Measurements from ENCODE around the gene TTLL8.

TTLL8 gene

DNA sequence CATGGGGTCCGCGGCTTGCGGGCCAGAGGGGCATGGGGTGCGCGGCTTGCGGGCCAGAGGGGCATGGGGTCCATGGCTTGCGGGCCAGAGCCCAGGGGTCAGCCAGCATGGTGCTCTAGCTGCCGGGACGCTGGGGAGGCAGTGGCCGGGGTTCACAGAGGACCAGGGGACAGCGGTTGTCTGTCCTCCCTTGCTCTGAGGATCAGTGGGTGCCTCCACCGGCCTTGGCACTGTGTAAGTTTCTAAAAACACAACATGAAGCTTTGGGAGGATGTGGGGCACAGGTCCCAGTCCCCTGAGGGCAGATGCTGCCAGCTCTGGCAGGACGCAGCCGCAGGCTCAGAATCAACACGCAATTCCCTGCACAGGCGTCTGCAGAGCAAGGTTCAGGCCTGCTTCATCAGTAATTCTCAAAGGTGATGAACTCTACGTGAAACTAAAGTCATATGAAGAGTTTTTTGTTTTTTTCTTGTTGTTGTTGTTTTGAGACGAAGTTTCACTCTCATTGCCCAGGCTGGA lies 24.2 kb upstream of the TTLL8 start:
- DNase-seq: no peak

DNA sequence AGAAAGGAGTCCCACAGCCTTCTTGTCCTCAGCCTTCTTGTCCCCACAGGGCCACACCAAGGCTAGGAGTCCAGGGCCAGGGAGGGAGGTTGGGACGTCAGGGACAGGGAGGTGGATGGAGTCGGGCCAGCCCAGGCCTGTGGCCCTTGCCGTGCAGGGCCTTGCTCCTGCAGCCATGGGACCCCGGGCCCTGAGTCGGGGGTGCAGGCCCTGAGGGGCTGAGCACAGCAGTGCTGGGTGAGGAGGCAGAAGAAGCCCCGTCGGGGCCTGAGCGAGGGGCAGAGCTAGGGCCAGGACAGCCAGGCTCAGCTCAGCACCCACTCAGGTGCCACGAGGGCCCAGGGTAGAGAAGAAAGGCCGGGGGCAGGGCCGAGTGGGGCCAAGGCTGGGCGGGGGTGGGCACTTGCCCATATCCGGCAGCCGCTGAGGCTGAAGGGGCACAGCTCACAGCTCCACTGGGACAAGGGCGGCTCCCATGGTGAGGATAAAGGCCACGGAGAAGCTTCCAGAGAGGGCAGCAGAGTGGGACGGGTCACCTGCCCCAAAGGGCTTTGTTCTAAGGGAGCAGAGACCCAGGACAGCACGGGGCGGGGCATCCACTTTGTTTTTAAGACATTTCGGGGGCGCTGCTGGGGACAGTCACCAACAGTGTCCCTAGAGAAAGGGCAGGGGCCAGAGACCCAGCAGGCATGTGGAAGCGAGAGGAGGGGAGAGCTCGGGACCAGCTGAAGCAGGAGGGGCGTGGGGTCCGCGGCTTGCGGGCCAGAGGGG lies 23.5 kb upstream of the TTLL8 start:
- DNase-seq: no peak

DNA sequence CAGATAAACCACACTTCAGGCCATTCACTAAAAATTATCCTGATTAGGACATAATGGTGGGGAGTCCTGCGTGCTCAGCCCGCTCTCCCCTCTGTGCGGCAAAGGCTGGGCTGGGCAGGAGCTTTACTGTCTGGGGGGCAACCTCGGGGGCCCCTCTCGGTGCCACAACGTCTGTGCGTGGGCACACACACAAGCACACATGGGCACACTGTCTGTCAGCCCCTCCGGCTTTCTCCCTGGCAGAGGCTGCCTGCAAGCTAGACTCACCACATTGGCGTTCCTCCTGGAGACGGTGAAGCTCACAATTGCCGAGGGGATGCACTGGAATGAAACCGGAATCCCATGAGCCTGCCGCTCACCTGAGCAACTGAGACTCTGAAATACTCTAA lies 22.0 kb upstream of the TTLL8 start:
- DNase-seq: no peak

DNA sequence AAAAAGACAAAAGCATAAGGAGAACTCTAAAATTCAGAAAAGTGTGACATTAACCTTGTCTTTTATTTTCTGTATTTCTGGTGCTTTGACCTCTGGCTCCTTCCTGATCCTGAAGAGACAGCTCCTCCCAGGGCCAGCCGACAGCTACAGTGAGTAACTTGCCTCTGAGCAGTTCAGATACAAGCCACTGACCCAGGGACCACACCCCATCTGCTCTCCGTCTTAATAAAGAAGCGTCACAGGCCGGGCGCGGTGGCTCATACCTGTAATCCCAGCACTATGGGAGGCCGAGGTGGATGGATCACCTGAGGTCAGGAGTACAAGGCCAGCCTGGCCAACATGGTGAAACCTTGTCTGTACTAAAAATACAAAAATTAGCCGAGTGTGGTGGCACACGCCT lies 20.7 kb upstream of the TTLL8 start:
- no peak for DNase-seq

DNA sequence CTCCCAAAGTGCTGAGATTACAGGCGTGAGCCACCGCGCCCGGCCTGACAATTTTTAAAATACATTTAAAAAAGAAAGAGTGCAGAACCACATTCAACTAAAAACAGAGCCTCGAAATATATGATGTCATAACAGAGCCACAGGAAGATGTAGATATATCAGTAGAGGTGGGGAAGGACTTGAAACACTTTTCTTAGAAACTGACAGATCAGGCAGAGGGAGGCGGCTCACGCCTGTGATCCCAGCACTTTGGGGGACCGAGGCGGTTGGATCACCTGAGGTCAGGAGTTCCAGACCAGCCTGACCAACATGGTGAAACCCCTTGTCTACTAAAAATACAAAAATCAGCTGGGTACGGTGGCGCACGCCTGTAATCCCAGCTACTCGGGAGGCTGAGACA lies 20.1 kb upstream of the TTLL8 start:
- no peak for DNase-seq

DNA sequence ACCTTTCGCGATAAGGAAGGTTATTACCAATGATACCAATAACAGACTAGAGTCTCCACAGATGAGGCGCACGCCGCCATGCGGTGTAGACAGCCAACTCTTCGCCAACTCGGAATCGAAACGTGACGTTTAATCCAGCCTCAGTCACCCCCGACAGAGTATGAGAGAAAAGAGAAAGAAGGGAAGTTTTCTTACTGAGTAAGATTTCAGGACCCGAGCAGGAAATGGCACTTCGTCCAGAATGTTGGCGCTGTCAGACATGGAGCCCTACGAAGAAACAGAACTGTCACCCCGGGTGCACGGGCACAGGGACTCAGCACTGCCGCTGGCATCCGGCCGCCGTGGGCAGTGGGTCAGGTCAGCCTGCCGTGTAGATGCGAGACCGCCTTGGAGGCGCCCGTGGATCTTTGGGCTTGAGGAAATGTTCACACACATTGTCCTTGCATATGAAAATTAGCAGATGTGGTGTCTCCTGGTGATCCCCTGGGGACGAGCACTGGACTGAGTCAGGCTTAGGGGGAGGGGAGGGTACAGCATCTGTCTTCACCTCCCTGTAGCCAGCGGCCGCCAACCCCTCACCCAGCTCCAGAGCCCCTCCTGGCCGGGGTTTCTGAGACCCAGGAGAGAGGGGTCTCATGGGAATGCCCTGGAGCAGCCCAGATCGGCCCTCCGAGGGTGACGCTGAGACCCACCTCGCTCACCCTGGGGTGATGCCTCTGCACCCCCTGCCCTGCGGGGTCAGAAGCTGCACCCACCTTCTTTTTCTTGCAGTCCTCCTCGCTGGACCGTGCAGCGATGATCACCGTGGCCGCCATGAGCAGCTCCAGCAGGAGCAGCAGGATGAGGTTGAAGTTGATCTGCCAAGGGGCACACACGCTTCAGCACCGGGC lies 18.8 kb upstream of the TTLL8 start:
- DNase-seq: no peak

DNA sequence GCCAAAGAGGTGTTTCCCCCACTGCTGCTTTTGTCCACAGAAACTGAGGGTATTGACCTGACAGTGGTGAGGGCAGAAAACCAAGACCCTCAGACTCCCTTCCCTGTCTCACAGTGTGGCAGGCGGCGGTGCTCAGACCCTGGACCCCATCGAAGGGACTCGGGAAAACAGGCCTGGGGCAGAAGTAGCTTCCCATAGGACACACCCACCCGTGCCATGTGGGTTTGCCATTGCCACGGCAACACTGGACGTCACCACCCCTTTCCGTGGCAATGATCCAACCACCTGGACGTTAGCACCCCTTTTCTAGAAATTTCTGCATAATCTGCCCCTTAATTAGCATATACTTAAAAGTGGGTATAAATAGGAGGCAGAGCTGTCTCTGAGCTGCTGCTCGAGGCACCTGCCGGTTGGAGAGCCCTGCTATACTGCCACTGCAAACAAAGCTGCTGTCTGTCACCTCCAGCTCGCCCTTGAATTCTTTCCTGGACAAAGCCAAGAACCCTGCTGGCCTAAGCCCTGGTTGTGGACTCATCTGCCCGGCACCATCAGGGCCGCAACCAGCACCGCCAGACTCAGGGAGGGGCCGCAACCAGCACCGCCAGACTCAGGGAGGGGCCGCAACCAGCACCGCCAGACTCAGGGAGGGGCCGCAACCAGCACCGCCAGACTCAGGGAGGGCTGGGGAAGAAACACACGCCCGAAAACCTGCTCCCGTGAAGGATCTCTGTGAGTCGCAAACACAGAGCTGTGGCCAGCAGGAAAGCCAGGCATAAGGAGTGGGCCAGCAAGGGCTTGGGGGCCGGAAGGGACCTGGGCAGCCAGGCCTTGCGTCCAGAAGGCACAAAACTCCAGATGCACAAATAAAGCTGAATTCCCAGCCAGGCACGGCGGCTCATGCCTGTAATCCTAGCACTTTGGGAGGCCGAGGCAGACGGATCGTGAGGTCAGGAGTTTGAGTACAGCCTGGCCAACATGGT lies 16.7 kb upstream of the TTLL8 start:
- DNase-seq: no peak

DNA sequence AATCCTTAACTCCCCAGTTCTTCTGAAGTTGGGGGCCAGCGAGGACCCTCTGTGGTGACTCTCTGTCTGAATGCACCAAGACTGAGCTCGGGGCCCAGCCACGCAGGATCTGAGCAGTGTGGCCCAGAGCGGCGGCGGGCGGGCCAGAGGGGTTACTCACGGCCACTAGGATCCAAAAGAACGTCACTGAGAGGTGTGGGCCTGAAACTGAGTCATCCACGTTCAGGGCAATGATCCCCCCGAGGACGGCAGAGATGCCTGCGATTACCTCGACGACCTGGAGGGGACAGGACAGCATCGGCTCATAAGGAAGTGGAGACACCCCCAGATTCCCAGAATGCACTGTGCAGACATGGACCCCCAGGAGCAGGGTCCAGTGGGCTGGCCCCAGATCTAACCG lies 16.0 kb upstream of the TTLL8 start:
- DNase-seq: no peak

DNA sequence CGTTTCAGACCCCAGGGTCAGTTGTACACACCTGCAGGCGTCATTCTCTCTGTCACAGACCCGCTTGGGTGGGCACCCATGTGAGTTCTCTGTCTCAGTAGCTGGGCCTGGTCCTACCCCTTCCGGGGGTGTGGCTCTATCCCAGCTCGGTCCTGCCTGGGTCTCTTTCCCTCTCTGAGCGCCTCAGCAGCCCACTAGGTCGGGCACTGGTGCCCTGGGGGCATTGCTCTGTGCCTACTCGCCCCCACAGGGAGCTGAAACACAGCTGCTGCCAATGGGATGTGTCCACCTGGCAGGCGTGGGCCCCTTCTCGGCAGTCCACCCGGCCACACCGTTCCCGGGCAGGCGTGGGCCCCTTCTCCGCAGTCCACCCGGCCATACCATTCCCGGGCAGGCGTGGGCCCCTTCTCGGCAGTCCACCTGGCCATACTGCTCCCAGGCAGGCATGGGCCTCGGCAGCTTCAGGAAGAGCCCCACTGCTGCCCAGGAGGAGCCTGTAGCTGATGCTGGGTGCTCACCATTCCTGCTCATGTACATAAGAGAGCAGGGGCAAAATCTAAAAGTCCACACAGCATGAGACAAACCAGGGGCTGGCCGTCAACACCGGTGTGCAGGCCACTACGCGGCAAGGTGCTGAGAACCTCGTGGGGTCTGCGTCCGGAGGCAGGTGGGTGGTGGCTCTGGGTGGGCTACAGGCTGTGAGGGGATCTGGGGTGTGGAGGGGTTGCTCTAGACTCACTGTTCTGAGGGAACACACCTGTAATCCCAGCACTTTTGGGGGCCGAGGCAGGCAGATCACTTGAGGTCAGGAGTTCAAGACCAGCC lies 14.8 kb upstream of the TTLL8 start:
- no peak for DNase-seq

DNA sequence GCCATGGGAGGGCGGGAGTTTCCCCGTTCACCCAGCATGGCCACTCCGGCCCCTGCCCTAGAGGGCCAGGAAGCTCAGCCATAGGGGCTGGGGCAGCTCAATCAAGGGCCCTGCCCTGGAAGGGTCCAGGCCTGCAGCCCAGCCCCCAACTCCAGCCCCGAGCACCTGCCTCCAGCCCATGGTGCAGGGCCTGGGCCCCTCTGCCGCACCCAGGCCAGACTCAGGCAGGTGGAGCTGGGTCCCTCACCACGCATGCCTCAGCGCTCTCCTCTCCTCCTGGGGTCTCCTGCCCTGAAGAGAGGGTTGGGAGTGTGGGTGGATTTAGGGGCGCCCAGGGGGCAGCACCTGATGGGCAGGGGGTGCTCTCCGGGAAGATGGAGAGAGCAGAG lies 14.1 kb upstream of the TTLL8 start:
- no peak for DNase-seq

DNA sequence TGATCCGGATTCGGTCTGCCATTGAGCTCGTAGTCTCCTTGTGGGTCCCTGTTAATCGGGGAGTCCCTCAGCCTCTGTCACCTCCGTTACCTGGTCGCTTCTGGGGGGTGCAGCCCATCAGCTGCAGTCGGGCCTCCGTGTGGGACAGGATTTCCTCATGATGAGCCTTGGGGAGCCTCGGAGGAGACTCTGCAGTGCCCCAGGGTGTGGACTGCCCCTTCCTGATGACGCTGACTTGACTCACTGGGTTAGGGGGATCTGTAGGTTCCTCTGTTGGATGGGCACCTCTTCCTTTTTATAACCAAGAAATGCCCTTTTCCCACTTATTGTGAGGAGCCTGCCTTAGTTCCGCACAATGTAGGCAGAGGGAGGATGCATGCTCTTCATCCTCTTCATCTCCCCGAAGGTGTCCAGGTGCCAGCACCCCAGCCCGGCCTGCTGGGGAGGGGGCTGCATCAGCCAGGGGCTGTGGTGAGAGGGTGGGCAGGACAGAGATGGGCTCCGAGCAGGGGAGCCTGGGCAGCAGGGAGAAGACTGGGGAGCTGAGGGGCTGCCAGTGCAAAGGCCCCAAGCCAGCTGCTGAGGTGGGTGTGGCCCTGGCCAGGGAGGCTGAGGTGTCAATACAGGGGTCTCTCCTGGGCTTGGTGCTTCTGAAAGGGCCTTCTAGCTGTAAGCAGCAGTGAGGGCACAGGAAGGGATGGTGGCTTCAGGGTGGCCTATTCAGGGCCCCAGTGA lies 13.5 kb upstream of the TTLL8 start:
- no peak for DNase-seq

DNA sequence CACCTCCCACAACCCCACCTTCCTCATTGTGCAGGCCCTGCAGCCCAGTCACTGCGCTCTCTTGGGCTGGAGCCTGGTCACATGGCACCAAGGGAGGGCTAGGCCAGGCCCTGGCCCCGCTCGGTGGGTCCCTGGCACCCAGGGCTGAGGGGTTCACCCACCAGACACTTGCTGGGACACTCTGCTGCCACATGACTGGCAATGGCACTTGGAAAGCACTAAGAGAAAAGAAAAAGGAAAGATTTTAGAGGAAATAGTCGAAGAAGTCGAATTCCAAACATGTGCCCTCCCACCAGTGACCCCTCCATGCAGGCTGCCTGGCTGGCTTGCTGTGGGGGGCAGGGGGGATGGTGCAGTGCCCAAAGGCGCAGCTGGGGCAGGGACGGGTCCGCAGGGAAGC lies 12.3 kb upstream of the TTLL8 start:
- no peak for DNase-seq

DNA sequence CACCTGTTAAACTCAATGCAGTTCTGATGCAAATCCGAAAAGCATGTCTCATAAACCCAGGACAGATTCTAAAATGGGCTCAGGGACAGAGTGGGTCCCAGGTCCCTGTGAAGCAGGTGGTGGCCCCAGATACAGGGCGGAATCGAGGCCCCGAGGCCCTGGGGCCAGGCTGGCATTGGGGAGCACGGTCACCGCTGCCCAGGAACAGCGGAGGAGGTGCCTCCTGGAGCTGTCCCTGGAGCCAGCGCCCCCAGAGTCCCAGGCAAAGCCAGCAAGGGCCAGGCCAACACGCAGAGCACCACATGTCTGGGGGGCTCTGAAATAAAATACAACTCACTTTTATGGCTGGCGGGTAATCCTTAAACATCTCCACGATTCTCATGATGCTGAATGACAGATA lies 10.0 kb upstream of the TTLL8 start:
- no peak for DNase-seq

DNA sequence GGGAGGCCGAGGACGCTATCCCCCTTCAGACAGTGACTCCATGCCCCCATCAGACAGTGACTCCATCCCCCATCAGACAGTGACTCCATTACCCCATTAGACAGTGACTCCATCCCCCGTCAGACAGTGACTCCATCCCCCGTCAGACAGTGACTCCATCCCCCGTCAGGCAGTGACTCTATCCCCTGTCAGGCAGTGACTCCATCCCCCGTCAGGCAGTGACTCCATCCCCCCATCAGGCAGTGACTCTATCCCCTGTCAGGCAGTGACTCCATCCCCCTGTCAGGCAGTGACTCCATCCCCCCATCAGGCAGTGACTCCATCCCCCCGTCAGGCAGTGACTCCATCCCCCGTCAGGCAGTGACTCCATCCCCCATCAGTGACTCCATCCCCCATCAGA lies 9.1 kb upstream of the TTLL8 start:
- DNase-seq: no peak

DNA sequence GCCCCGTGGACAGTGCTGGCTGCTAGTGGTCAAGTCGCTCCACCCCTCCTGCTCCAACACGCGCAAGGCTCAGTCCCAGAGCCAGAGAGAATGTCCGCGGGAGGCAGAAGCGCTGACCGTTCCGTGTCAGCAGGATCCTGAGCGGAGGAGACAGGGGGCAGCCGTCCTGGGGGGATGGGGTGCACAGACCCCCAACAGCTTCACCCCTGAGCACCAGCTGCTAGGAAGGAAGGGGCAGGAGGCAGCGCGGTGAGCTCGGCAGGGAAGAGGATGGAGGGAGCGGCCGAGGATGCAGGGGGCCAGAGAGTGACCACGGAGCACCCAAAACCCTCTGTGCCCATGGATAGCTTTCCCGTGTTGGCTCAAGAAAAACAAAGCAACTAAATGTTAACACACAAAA lies 6.4 kb upstream of the TTLL8 start:
- no peak for DNase-seq

DNA sequence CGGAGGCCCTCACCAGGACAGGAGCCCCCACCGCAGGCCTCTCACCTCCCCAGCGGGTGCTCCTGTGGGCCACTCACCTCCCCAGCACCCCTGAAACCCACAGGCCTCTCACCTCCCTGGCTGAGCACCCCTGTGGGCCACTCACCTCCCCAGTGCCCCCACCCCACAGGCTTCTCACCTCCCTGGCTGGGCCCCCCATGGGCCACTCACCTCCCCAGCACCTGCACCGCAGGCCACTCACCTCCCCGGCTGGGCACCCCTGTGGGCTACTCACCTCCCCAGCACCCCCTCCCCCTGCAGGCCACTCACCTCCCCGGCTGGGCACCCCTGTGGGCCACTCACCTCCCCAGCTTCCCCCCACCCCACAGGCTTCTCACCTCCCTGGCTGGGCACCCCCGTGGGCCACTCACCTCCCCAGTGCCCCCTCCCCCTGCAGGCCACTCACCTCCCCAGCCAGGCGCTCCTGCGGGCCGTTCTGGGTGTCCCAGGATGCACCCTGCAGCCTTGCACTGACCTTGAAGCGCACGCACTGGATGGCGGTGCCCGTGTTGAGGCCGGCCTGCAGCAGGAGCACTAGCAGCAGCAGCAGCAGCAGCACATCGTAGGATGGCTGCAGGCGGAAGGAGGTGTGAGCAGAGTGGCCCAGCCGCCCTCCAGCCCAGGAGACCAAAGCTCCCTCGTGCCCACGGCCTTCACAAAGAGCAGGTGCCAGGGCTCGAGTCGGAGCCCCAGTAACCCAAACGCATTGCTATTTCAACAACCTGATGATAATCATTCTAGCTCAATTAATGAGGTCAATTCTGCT lies 5.7 kb upstream of the TTLL8 start:
- peak; percentile 48 for DNase-seq

DNA sequence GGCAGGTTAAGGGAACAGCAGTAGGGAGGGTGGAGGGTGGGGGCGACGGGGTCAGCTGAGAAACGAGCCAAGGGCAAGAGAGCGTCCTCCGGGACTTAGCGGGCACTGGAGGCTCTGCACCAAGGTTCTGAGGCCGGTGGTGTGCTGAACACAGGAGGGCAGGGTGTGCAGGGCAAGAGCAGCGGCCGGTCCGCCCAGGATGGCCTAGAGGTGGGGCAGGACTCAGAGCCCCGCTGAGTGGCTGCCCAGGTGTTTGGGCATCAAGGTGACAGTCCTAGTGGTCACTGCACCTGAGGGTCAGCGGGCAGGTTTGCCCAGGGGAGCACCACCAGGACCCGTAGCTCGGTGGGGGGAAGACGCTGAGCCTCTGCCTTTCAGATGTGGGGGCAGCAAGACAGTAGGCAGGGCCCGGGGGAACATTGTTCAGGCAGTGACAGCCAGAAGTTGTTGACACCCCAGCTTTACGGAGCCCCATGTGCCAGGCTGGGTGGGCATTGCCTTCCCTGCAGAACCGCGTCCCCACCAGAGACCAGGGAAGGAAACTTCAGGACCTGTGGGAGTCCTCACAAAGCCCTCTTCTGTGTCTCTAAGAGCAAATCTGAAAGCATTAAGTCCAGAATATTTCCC lies 4.5 kb upstream of the TTLL8 start:
- DNase-seq: no peak

DNA sequence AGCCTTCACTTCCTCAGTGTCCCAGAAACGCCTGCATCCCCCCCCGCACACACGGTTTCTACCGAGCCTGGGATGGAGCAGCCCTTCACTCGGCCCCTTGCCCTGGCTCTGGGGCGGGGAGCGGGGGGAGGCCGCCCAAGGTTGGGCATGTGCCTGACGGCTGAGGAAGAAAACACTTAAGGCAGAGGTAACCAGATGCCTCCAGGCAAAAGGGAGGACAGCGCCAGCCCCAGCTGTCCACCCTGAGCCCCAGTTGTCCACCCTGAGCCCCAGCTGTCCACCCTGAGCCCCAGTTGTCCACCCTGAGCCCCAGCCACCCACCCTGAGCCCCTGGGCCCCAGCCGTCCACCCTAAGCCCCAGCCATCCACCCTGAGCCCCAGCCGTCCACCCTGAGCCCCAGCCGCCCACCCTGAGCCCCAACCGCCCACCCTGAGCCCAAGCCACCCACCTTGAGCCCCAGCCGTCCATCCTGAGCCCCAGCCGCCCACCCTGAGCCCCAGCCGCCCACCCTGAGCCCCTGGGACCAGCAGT lies 3.8 kb upstream of the TTLL8 start:
- no peak for DNase-seq

DNA sequence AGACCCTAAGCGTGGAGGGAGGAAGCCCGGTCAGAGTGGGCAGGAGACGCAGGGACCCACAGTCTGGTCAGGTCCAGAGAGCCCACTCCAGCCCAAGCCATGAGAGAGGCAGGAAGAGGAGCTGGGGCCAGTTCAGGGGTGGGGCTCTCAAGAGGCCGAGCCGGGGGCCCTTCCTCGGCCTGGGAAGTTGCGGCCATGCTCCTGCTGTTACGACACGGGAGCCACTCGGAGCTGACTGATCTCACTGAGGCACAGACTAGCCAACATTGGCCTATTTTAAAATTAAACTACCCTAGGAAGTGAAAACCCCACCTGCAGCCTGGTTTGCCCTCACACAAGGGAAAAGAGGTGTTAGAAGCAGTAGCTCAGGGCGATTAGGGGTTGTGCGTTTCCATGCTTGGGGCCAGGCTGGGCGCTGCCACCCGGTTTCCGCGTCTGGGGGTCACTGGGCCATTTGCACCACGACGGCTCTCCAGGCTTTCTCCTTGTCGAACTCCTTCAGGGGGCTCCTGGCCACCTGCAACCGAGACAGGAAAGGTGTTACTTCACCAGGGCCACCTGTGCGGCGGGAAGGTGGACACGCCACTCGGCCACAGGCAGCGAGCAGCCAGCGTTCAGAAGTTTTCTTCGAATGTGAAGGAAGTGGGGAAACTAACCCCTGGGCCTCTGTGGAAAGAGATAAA lies 3.2 kb upstream of the TTLL8 start:
- DNase-seq: no peak
